D341Med (cell line): ENCODE measurements around the gene NECTIN2.

Experiments
- DNase-seq: peaks from one replicate; pipeline ENCODE4 v3.0.0; 2012; ENCODE audit warnings: low spot score

The NECTIN2 gene

DNA sequence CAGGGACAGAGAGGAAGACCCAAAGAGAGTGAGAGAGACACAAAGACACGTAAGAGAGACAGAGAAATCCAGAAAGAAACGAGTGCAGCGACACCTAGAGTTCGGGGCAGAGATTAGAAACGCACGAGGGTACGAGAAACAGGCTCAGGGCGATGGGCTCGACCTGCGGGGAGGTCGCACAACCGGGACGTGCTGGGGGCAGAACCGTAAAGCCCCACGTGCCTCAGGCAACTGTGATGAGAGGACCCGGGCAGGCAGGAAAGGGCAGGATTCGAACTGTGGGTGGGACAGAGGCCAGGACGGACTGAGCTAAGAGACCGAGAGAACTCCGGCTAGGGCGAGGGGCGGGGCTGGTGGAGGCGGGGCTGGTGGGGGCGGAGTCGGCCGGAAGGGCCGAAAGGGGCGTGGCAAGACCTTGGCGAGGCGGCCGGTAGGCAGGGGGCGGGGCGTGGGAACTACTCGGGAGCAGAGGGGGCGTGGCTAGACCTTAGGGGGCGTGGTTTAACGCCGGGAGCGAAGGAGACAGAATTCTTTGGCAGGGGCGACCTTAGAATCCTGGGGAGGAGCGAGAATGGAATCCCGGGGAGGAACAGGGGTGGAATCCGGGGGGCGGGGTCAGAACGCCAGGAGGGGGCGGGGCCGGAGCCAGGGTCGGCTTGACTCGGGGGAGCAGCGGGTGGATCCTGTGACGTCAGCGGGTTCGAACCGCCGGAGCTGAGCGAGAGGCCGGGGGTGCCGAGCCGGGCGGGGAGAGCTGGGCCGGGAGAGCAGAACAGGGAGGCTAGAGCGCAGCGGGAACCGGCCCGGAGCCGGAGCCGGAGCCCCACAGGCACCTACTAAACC is at the start of gene NECTIN2:
Gene NECTIN2, plus strand, starts transcription at position 686 of the 843 bp plus-strand sequence. CDS start 229 bp downstream, outside the sequence.
- DNase-seq = peak; percentile 98

- DNase-seq = no peak
Measured at GRCh38 chr19:44796701-44797115, 49.4 kb upstream of the NECTIN2 start.

DNA sequence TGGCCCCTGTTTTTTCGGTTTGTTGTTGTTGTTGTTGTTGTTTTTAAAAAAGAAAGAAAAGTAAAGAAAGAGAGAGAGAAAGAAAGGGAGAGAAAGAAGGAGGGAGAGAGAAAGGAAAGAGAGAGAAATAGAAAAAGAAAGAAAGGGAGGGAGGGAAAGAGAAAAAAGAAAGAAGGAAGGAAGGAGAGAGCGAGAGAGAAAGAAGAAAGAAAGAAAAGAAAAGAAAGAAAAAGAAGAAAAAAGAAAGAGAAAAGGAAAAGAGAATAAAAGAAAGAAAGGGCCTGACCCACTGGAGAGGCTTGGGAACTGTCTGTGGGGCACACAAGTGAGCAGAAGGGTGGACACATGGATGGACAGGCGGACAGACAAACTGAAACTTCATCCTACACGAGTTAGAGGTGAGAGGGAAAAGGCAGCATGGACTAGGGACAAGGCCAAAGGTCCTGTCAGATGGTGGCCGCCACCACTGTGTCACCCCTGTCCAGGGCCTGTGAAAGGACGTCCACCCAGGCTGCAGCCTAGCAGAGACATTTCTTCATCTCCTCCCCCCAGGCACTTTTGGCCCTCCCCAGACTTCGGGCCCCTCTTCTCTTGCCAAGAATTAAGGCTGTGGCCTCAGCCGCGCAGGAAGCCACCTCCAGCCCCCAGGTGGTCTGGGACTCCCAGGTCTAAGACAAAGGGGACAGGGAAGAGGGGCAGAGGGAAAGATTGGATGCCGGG is 46.3 kb upstream of the NECTIN2 start:
- DNase-seq = peak; percentile 17

DNA sequence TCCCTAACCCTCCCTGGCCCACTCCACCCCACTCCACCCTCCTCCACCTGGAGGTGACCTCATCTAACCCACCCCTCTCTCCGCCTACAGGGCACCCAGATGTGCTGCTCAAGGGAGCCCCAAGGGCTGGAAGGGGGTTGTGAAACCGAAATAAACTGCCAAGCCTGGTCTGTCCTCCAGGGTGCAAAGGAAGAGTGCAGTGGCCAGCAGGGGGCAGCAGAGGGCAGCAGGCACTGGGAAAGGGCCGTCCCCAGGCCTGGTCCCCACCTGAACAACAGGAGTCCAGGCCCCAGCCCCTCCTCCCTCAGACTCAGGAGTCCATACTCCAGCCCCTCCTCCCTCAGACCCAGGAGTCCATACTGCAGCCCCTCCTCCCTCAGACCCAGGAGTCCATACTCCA is 45.6 kb upstream of the NECTIN2 start:
- DNase-seq = peak; percentile 92

- peak; percentile 44 for DNase-seq
Measured at GRCh38 chr19:44803442-44804428, 42.4 kb upstream of the NECTIN2 start.

- DNase-seq = no peak
Measured at GRCh38 chr19:44806291-44806690, 39.8 kb upstream of the NECTIN2 start.

DNA sequence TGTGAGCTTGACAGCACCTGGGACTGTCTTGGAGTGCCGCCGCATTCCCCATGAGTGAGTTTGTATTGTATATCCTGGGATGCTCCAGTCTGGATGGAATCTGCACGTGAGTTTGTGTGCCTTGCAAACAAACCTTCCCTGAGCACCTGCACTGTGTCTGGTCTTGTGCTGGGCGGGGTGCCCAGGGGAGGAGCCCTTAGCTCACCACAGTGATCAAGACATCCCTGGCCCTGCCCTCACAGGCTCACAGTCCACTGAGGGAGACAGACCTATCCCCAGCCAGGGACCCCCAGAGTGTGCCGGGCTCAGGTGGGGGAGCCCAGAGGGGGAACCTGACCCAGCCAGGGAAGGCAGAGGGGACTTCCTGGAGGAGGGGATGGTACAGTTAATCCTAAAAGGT is 38.9 kb upstream of the NECTIN2 start:
- DNase-seq = peak; percentile 36

DNA sequence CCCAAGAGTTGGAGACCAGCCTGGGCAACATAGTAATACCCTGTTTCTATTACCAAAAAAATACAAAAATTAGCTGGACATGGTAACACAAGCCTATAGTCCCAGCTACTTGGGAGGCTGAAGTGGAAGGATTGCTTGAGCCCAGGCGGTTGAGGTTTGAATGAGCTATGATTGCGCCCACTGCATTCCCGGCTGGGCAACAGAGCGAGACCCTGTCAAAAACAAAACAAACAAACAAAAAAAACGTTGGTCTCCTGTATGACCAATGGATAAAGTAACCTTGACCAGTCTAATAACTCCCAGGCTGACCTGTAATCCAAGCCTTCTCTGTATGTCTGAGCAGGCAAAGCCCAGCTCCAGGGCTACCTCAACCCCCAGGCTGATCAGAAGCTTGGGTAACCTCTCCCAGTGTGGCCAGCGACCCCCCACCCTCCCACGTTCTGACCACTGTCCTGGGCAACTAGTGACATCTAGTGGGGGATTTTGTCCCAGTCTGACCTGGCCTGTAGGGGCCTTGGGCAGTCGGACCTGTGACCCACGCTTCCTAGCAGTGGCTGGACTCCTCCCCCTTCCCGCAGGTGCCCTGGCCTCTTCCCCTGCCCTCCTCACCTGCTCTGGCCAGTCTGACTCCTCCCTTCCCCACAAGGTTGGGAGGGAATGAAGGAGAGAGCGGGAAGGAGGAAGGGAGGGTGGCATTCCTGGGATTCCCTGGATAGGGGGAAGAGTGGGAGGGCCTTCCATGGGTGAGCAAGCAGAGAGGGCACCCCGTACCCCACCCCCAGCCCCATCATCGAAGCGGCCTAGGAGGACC is 38.2 kb upstream of the NECTIN2 start:
- no peak for DNase-seq

GRCh38 chr19:44808463-44809371 is 37.4 kb upstream of the NECTIN2 start, which contains the start of gene BCAM:
Gene BCAM (plus strand): TSS chr19:44809103. CDS start chr19:44809125, 22 bp downstream.
- peak; percentile 90 for DNase-seq

DNA sequence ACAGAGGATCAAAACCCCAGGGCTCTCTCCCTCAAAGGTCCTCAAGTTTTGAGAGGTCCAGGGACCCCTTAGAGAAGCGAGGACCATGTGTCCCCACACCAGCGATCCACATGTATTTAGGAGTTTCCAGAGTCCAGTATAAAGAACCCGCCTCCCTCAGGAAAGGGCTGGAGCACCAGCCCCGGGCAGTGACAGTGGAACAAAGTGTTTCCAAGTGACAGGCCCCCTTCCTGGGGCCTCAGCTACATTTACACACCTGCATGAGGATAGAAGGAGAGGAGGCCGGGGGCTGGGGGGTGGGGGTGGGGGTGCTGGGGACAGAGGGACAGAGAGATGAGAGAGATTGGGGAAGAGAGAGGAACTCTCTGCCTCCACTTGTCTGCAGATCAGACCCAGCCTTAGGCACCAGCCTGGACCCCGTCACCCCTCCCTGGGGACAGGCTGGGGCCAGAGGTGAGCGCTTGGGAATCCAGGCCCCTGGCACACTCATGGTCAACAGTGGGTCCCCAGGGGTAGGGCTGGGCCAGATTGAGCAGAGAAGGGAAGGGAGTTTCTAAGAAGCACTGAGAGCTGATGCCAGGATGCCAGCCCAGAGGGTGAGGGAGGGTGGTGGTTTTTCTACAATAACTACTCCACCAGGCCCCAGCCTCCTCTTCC is 36.4 kb upstream of the NECTIN2 start:
- DNase-seq = no peak

DNA sequence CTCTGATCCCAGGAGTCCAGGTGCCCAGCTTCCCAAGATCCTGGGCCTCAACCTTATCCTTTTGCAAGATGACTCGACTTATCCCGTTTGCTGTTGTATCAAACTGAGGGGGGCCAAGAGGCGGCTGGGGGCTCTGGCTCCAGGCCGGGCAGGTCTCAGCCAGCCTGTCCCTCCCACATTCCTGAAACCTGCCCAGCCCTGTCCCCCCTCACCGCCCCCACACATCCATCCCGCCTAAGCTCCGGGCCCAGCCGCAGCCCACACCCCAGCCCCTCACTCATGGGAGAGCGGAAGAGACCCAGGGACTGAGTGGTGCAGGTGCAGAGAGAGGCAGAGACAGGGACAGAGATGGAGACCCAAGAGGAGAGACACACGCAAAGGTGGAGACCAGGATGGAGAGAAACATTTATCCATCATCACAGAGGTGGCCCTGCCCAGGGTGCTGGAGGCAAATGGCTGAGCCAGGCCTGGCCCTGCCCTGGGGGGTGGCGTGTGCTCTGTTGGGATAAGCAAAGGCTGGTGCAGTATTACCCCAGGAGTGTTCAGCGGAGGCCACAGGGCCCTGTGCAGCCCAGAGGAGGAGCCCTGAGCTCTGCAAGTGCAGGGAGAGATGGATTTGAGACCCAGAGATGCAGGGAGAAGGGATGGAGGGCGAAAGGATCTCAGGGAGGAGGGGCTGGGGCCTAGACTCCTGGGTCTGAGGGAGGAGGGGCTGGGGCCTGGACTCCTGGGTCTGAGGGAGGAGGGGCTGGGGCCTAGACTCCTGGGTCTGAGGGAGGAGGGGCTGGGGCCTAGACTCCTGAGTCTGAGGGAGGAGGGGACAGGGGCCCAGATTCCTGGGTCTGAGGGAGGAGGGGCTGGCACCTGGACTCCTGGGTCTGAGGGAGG is 35.6 kb upstream of the NECTIN2 start:
- DNase-seq = no peak

DNA sequence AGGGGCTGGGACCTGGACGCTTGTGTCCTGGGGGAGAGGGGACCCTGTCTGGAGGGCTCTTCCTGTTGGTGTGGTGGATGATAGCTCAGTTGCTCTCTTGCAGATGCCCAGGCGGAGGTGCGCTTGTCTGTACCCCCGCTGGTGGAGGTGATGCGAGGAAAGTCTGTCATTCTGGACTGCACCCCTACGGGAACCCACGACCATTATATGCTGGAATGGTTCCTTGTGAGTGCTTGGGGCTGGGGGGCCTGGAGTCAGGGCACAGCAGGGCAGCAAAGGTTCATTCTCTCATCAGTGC is 35.0 kb upstream of the NECTIN2 start:
- DNase-seq = no peak

DNA sequence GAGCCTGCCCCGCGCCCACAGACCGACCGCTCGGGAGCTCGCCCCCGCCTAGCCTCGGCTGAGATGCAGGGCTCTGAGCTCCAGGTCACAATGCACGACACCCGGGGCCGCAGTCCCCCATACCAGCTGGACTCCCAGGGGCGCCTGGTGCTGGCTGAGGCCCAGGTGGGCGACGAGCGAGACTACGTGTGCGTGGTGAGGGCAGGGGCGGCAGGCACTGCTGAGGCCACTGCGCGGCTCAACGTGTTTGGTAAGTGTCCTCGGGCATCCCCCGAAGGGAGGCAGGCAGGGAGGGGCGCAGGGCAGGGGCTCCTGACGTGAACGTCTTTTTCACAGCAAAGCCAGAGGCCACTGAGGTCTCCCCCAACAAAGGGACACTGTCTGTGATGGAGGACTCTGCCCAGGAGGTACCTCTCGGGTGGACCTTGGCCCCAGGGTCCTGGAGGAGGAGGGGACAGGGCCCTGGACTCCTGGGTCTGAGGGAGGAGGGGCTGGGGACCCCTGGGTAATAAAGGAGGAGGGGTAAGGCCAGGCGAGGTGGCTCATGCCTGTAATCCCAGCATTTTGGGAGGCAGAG is 33.9 kb upstream of the NECTIN2 start:
- no peak for DNase-seq

- DNase-seq = no peak
Measured at GRCh38 chr19:44813070-44813840, 32.8 kb upstream of the NECTIN2 start.

- DNase-seq = peak; percentile 36
Measured at GRCh38 chr19:44813841-44814470, 32.1 kb upstream of the NECTIN2 start.

- DNase-seq = no peak
Measured at GRCh38 chr19:44814517-44814916, 31.6 kb upstream of the NECTIN2 start.

GRCh38 chr19:44816301-44816700 is 29.8 kb upstream of the NECTIN2 start:
- peak; percentile 64 for DNase-seq
